GM12878 (cell line): ENCODE measurements around the gene RAB31. TPM values are rescaled to one million over a fixed set of nuclear protein-coding genes. Genes with fewer than 3 reads are reported as not detected.

ENCODE experiments used
- ATAC-seq: fragments of 200-7000 bp; cut with Tn5 transposase; 3 replicates; pipeline ENCODE4 v1.9.1; 2020; ENCODE audit warnings: mild to moderate bottlenecking, moderate library complexity
- BruUV-seq: library from RNA; stranded (reverse); fragments of 400-500 nt; replicated peaks from 2 replicates; lab custom pipeline; 2021; lab: Mats Ljungman, UMichigan
- CTCF ChIA-PET: fragments of 300-600 bp; sonication (Branson Sonifier 250); formaldehyde crosslinking; extraction: SDS; loops from one replicate; lab custom pipeline; 2021; ENCODE audit warnings: inconsistent platforms; lab: Yijun Ruan, JAX
- POLR2A ChIA-PET: fragments of 350-600 bp; formaldehyde crosslinking; extraction: SDS; loops from one replicate; lab custom pipeline; 2021; ENCODE audit warnings: inconsistent platforms; lab: Charles Lee
- RAD21 ChIA-PET: fragments of 300-600 bp; sonication (Branson Sonifier 250); formaldehyde crosslinking; loops from one replicate; lab custom pipeline; 2023; ENCODE audit warnings: antibody characterized with exemption; ENCODE audit not compliant: unreplicated experiment; lab: Charles Lee
- SMC1A ChIA-PET: fragments of 300-600 bp; sonication (Branson Sonifier 250); formaldehyde crosslinking; loops from one replicate; lab custom pipeline; 2023; ENCODE audit not compliant: unreplicated experiment, uncharacterized antibody; lab: Charles Lee
- DNase-seq: peaks from one replicate; pipeline ENCODE4 v3.0.0-alpha.2; 2011; ENCODE audit warnings: low read depth, low spot score
- FAIRE-seq: peaks from 3 replicates; lab custom pipeline; 2011; peaks lifted over from hg19 to GRCh38; lab: Jason Lieb, UNC
- H2AFZ ChIP-seq: 2 replicates; pipeline ENCODE4 v1.6.0; 2011; ENCODE audit warnings: low read depth, low read length, control low read depth; ENCODE audit not compliant: control insufficient read depth
- H3K27ac ChIP-seq: 2 replicates; pipeline ENCODE4 v1.5.1; 2011; ENCODE audit warnings: control low read depth; ENCODE audit not compliant: control insufficient read depth, insufficient read depth
- H3K27me3 ChIP-seq, 2 experiments: replicated peaks in 1 of 2; 2 replicates each; pipeline versions ENCODE4 v1.6.0 to v1.6.1; 2011; ENCODE audit warnings: low read length in 1 of 2; ENCODE audit not compliant: control insufficient read depth in 2 of 2, insufficient read depth in 2 of 2
- H3K36me3 ChIP-seq, 2 experiments: 2 replicates each; pipeline ENCODE4 v1.5.1; 2011; ENCODE audit warnings: low read length in 1 of 2; ENCODE audit not compliant: control insufficient read depth in 2 of 2, insufficient read depth in 2 of 2
- H3K4me1 ChIP-seq: 2 replicates; pipeline ENCODE4 v1.6.1; 2011; ENCODE audit warnings: mild to moderate bottlenecking, low read length, moderate library complexity, mixed read lengths; ENCODE audit not compliant: control insufficient read depth, insufficient read depth
- H3K4me2 ChIP-seq: 2 replicates; pipeline ENCODE4 v1.6.0; 2011; ENCODE audit warnings: control low read depth; ENCODE audit not compliant: control insufficient read depth, insufficient read depth
- H3K4me3 ChIP-seq: fragments of 200-600 bp; sonication (generic); 2 replicates; pipeline ENCODE4 v1.5.1; 2016
- H3K79me2 ChIP-seq: 2 replicates; pipeline ENCODE4 v1.6.0; 2011; ENCODE audit warnings: low read length; ENCODE audit not compliant: control insufficient read depth, insufficient read depth
- H3K9ac ChIP-seq: 2 replicates; pipeline ENCODE4 v1.8.0; 2011; ENCODE audit warnings: low read length, control low read depth, mixed read lengths; ENCODE audit not compliant: control insufficient read depth, insufficient read depth
- H3K9me3 ChIP-seq: replicated peaks from 3 replicates; pipeline ENCODE4 v1.5.1; 2011; ENCODE audit warnings: mild to moderate bottlenecking, low read length; ENCODE audit not compliant: control insufficient read depth, insufficient read depth
- H4K20me1 ChIP-seq: 2 replicates; pipeline ENCODE4 v1.6.0; 2011; ENCODE audit not compliant: control insufficient read depth, insufficient read depth
- CHD4 ChIP-seq: fragments of 200-600 bp; sonication (generic); IDR thresholded peaks from 2 replicates; pipeline ENCODE4 v1.6.1; 2016; ENCODE audit warnings: mild to moderate bottlenecking
- HDGF ChIP-seq: fragments of 450-650 bp; IDR thresholded peaks from 2 replicates; pipeline ENCODE4 v1.6.1; 2016; ENCODE audit warnings: antibody characterized with exemption
- IRF4 ChIP-seq: IDR thresholded peaks from 2 replicates; pipeline ENCODE4 v1.6.1; 2011; ENCODE audit warnings: low read depth, low read length
- KAT2A ChIP-seq: conservative IDR thresholded peaks from 2 replicates; pipeline ENCODE4 v1.6.1; 2011; ENCODE audit warnings: low read depth, low read length; ENCODE audit not compliant: control insufficient read depth
- LARP7 ChIP-seq: fragments of 450-650 bp; IDR thresholded peaks from 2 replicates; pipeline ENCODE4 v1.6.1; 2017; ENCODE audit warnings: mild to moderate bottlenecking
- MYC ChIP-seq: IDR thresholded peaks from 2 replicates; pipeline ENCODE4 v1.6.1; 2011; ENCODE audit warnings: mild to moderate bottlenecking, low read length, moderate library complexity, inconsistent platforms; ENCODE audit not compliant: insufficient read depth, insufficient replicate concordance, insufficient read length, severe bottlenecking
- NFYB ChIP-seq: IDR thresholded peaks from 2 replicates; pipeline ENCODE4 v1.6.1; 2011; ENCODE audit warnings: low read depth, mild to moderate bottlenecking, low read length, improper control_type of control experiment, moderate library complexity; ENCODE audit not compliant: insufficient read depth
- POU2F2 ChIP-seq: IDR thresholded peaks from 3 replicates; pipeline ENCODE4 v1.6.1; 2011; ENCODE audit warnings: low read depth, mild to moderate bottlenecking, low read length, borderline replicate concordance
- RB1 ChIP-seq: fragments of 450-650 bp; formaldehyde crosslinking; IDR thresholded peaks from 2 replicates; pipeline ENCODE4 v1.6.1; 2017; ENCODE audit warnings: mild to moderate bottlenecking, borderline replicate concordance
- RFX5 ChIP-seq: IDR thresholded peaks from 2 replicates; pipeline ENCODE4 v1.6.1; 2011; ENCODE audit warnings: low read depth, low read length, improper control_type of control experiment
- SUPT20H ChIP-seq: IDR thresholded peaks from 2 replicates; pipeline ENCODE4 v1.6.1; 2011; ENCODE audit warnings: low read depth, mild to moderate bottlenecking, low read length, moderate library complexity, borderline replicate concordance; ENCODE audit not compliant: control insufficient read depth
- ZNF207 ChIP-seq: fragments of 450-650 bp; IDR thresholded peaks from 2 replicates; pipeline ENCODE4 v1.6.1; 2014; ENCODE audit warnings: antibody characterized with exemption, mild to moderate bottlenecking, borderline replicate concordance
- ZNF24 ChIP-seq: fragments of 450-650 bp; IDR thresholded peaks from 2 replicates; pipeline ENCODE4 v1.6.1; 2017; ENCODE audit warnings: antibody characterized with exemption, mild to moderate bottlenecking
- WGBS: methylation state at CpG from one replicate; pipeline ENCODE4 v1.1.6; 2016; ENCODE audit warnings: low lambda C conversion rate; ENCODE audit not compliant: insufficient replicate concordance, insufficient coverage; ENCODE audit errors: missing lambda C conversion rate; 5-methylcytosine and 5-hydroxymethylcytosine counted together
- in situ Hi-C: fragments of 300-500 bp; cut with MboI; formaldehyde crosslinking; loops from 9 replicates; pipeline ENCODE4 v1.14.3; 2018; ENCODE audit warnings: mixed read lengths
- intact Hi-C: fragments of 100-400 bp; cut with micrococcal nuclease; formaldehyde crosslinking; loops from one replicate; pipeline ENCODE4 v1.14.2; 2022; ENCODE audit not compliant: unreplicated experiment
- polyA plus RNA-seq, 11 experiments: library from polyadenylated mRNA; depleted of rRNA in 4 of 11; unstranded in 6 of 11; stranded (reverse) in 5 of 11; fragments of >200 nt; fragmentation: Nextera tagmentation in 4 of 11; fragmentation: Illumina TruSeq in 1 of 11; extraction: Ambion mirVana in 4 of 11; extraction: Trizol in 1 of 11; gene quantifications; 1 replicate in 1 of 11; 2 replicates in 10 of 11; pipeline versions ENCODE4 v1.2.1 to v1.2.3, GENCODE V29; 2011 to 2016; ENCODE audit warnings: inconsistent platforms in 2 of 11, missing spikeins in 2 of 11, low read depth in 1 of 11
- total RNA-seq, 4 experiments: library from RNA; depleted of rRNA in 3 of 4; stranded (reverse); fragments of >200 nt in 3 of 4; fragmentation: Illumina TruSeq in 1 of 4; extraction: Trizol in 1 of 4; gene quantifications; 2 replicates each; pipeline versions ENCODE4 v1.2.1 to v1.2.3, GENCODE V29; 2013 to 2021
- TF ChIP-seq, protein P1 (sequence below): IDR thresholded peaks from 2 replicates; pipeline ENCODE4 v1.6.1; 2012; ENCODE audit warnings: low read depth, low read length, improper control_type of control experiment
- TF ChIP-seq, protein P2 (sequence below): fragments of 450-650 bp; formaldehyde crosslinking; IDR thresholded peaks from 2 replicates; pipeline ENCODE4 v1.4.0; 2020; ENCODE audit warnings: mild to moderate bottlenecking, moderate library complexity

The RAB31 gene
- total and polyA plus RNA-seq, 10 of the 15 experiments (the other 5 are each of a cell fraction or from before 2014, with no cell fraction given), result 0.80 to 23.3 (median 12.2) TPM

DNA sequence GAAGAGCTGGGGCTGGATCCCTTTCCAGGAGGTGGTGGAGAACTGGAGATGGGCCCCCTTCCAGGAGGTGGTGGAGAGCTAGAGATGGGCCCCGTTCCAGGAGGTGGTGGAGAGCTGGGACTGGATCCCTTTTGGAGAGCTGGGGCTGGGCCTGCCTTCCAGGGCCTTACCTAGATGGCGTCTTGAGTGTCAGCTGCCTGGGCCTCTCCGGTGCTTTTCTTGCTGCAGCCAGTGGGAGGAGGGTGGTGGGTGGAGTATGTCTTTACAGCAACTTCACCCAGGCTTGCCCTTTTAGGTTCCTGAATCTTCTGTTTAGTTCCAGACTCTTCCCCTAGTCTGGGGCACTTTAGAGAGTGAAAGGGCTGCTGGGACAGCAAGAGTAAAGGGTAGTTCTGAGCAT, 158.5 kb downstream of the RAB31 start (continued):
- TF ChIP-seq IRF4 (no peak), ZNF207 (no peak), POU2F2 (no peak)

DNA sequence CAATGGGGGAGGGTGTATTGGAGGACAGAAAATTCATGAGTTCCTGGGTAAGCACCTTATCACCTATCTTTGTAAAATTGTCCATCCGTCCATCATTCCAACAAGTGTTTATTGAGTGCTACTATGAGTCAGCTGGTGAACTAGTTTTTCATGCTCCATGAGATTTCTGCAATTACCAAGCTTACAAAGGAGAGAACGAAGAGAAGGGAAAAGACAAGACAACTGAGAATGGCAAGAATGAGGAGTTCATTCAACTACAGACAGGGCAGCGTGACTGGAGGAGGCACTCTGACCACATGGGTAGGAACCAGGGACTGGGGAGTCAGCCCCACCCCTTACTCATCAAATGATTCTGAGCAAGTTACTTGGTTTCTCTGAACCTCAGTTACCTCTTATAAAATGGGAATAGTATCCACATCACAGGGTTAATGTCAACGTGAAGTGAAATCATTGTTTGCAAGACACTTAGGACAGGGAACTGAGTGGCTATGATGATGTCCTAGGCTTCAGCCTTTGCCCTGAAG, 159.0 kb downstream of the RAB31 start:
- 81% methylated on average over 4 of the region's 4 CpGs for WGBS
- in situ Hi-C loops (no loop called here), intact Hi-C loops (no loop called here)
- no peak for FAIRE-seq
- TF ChIP-seq SUPT20H (no peak), RB1 (no peak), KAT2A (no peak), MYC (no peak), CHD4 (no peak), ZNF24 (no peak), NFYB (no peak), IRF4 (no peak), RFX5 (no peak), HDGF (no peak), LARP7 (no peak)
- TF ChIP-seq, protein P1, sequence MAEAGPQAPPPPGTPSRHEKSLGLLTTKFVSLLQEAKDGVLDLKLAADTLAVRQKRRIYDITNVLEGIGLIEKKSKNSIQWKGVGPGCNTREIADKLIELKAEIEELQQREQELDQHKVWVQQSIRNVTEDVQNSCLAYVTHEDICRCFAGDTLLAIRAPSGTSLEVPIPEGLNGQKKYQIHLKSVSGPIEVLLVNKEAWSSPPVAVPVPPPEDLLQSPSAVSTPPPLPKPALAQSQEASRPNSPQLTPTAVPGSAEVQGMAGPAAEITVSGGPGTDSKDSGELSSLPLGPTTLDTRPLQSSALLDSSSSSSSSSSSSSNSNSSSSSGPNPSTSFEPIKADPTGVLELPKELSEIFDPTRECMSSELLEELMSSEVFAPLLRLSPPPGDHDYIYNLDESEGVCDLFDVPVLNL, result no peak
- TF ChIP-seq, protein P2, sequence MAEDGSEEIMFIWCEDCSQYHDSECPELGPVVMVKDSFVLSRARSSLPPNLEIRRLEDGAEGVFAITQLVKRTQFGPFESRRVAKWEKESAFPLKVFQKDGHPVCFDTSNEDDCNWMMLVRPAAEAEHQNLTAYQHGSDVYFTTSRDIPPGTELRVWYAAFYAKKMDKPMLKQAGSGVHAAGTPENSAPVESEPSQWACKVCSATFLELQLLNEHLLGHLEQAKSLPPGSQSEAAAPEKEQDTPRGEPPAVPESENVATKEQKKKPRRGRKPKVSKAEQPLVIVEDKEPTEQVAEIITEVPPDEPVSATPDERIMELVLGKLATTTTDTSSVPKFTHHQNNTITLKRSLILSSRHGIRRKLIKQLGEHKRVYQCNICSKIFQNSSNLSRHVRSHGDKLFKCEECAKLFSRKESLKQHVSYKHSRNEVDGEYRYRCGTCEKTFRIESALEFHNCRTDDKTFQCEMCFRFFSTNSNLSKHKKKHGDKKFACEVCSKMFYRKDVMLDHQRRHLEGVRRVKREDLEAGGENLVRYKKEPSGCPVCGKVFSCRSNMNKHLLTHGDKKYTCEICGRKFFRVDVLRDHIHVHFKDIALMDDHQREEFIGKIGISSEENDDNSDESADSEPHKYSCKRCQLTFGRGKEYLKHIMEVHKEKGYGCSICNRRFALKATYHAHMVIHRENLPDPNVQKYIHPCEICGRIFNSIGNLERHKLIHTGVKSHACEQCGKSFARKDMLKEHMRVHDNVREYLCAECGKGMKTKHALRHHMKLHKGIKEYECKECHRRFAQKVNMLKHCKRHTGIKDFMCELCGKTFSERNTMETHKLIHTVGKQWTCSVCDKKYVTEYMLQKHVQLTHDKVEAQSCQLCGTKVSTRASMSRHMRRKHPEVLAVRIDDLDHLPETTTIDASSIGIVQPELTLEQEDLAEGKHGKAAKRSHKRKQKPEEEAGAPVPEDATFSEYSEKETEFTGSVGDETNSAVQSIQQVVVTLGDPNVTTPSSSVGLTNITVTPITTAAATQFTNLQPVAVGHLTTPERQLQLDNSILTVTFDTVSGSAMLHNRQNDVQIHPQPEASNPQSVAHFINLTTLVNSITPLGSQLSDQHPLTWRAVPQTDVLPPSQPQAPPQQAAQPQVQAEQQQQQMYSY (CRISPR knock-in tag), result no peak
- RAD21 ChIA-PET, result no interaction called here
- POLR2A ChIA-PET, result interaction anchor here (0.6 to 0.7 kb wide), 2 partner anchors 1263 to 1426 kb away, joined by 6 to 7 read pairs; no protein-coding TSS in a partner anchor
- Histone ChIP-seq H3K79me2 (no peaks in the 10 kb centered on the region), H4K20me1 (no peaks in the 10 kb centered on the region), H3K4me3 (no peak overlapping the region), H3K9me3 (peaks cover 9% of the 10 kb centered on the region; the same call in 2 of the 3 replicates), H3K27ac (no peak overlapping the region), H3K9ac (no peak overlapping the region), H3K36me3 (no peaks in the 10 kb centered on the region), H3K4me1 (peaks cover 12% of the 10 kb centered on the region), H3K27me3 (no peaks in the 10 kb centered on the region), H2AFZ (no peak overlapping the region), H3K4me2 (no peak overlapping the region)
- ATAC-seq, result no peak
- CTCF ChIA-PET, result no interaction called here
- DNase-seq, result no peak
- SMC1A ChIA-PET, result no interaction called here
- BruUV-seq, result no TSS peak
